Endothelial cell (in vitro differentiated cells): ENCODE data around the gene NXT1. TPM values are rescaled to one million over a fixed set of nuclear protein-coding genes. Genes with fewer than 3 reads are reported as not detected.

ENCODE experiments used
- DNase-seq: peaks from one replicate; pipeline ENCODE4 v3.0.0; 2021; ENCODE audit warnings: low spot score
- H3K27ac Mint-ChIP-seq: one replicate; pipeline ENCODE4 v1.8.0; 2021; ENCODE audit warnings: mixed read lengths, inconsistent platforms; ENCODE audit not compliant: unreplicated experiment
- H3K27me3 Mint-ChIP-seq: one replicate; pipeline ENCODE4 v1.8.0; 2021; ENCODE audit warnings: mild to moderate bottlenecking, moderate library complexity, mixed read lengths, inconsistent platforms; ENCODE audit not compliant: unreplicated experiment
- H3K36me3 Mint-ChIP-seq: one replicate; pipeline ENCODE4 v1.8.0; 2021; ENCODE audit warnings: mild to moderate bottlenecking, low read depth, mixed read lengths, inconsistent platforms; ENCODE audit not compliant: unreplicated experiment
- H3K4me1 Mint-ChIP-seq: one replicate; pipeline ENCODE4 v1.8.0; 2021; ENCODE audit warnings: mild to moderate bottlenecking, mixed read lengths, inconsistent platforms; ENCODE audit not compliant: unreplicated experiment
- H3K4me3 Mint-ChIP-seq: one replicate; pipeline ENCODE4 v1.8.0; 2021; ENCODE audit warnings: mild to moderate bottlenecking, mixed read lengths, inconsistent platforms; ENCODE audit not compliant: unreplicated experiment
- H3K9me3 Mint-ChIP-seq: one replicate; pipeline ENCODE4 v1.8.0; 2021; ENCODE audit warnings: mixed read lengths, inconsistent platforms; ENCODE audit not compliant: unreplicated experiment
- CTCF ChIP-seq: fragments of 200-600 bp; sonication (generic); IDR thresholded peaks from one replicate; pipeline ENCODE4 v1.5.0; 2021; ENCODE audit warnings: antibody characterized with exemption; ENCODE audit not compliant: unreplicated experiment
- total RNA-seq: library from RNA; stranded (reverse); fragmentation: NEBNext Ultra II Directional; extraction: Animal tissue kit (Norgen Biotek cat#: 25700); gene quantifications from one replicate; pipeline ENCODE4 v1.2.1, GENCODE V29; 2021; ENCODE audit not compliant: unreplicated experiment

The NXT1 gene
- total RNA-seq, 1 donor from 2014 or later, result 24.5 TPM

GRCh38 chr20:23361476-23362391 lies 11.1 kb downstream of the NXT1 start, which contains the start of gene GZF1:
TSS of gene GZF1 (plus strand) at chr20:23362182. CDS start at chr20:23364384, 2,202 bp downstream.
- peaks cover 11% of the 10 kb centered on the region for H3K27me3 Mint-ChIP-seq
- H3K4me1 Mint-ChIP-seq, result peaks cover 19% of the 10 kb centered on the region
- TF ChIP-seq CTCF, result no peak
- peaks cover 23% of the 10 kb centered on the region for H3K36me3 Mint-ChIP-seq
- H3K4me3 Mint-ChIP-seq, result peak within 1 kb of the TSS; percentile 93
- peak; percentile 99 for DNase-seq
- H3K27ac Mint-ChIP-seq, result peak within 1 kb of the TSS; percentile 98
- H3K9me3 Mint-ChIP-seq, result no peaks in the 10 kb centered on the region

- Mint-ChIP-seq H3K4me3 (peak overlapping the region; percentile 85), H3K27ac (peak overlapping the region; percentile 76), H3K36me3 (peaks cover 23% of the 10 kb centered on the region), H3K4me1 (peaks cover 15% of the 10 kb centered on the region), H3K9me3 (no peaks in the 10 kb centered on the region), H3K27me3 (peaks cover 11% of the 10 kb centered on the region)
- TF ChIP-seq CTCF, result no peak
- DNase-seq, result peak; percentile 48
Measured at GRCh38 chr20:23362392-23363256, 12.0 kb downstream of the NXT1 start.

GRCh38 chr20:23363257-23363649 lies 12.7 kb downstream of the NXT1 start:
- Mint-ChIP-seq H3K4me1 (peaks cover 15% of the 10 kb centered on the region), H3K9me3 (no peaks in the 10 kb centered on the region), H3K27ac (peak overlapping the region; percentile 76), H3K4me3 (peak overlapping the region; percentile 85), H3K36me3 (peaks cover 23% of the 10 kb centered on the region), H3K27me3 (peaks cover 11% of the 10 kb centered on the region)
- DNase-seq, result no peak
- no peak for TF ChIP-seq CTCF

GRCh38 chr20:23365390-23366165 lies 15.0 kb downstream of the NXT1 start:
- Mint-ChIP-seq H3K27me3 (peaks cover 11% of the 10 kb centered on the region), H3K36me3 (peaks cover 33% of the 10 kb centered on the region), H3K4me1 (peaks cover 15% of the 10 kb centered on the region), H3K27ac (peak overlapping the region; percentile 76), H3K4me3 (peak overlapping the region; percentile 82), H3K9me3 (no peaks in the 10 kb centered on the region)
- no peak for DNase-seq
- no peak for TF ChIP-seq CTCF
